Stimulated activated CD4-positive, alpha-beta T cell treated with anti-CD3 and anti-CD28 coated beads, Interleukin-1b, Interleukin-23, amount 100 ng/mL, for 24 hours (primary cell): ENCODE results near the gene MAML2.

ENCODE experiments used
- DNase-seq, 4 experiments: peaks; one replicate each; pipeline ENCODE4 v3.0.0-alpha.2; 2020; ENCODE audit warnings: low read depth in 4 of 4, low spot score in 1 of 4

The MAML2 gene

GRCh38 chr11:96318850-96319249 lies 24.1 kb downstream of the MAML2 start:
- no peak for DNase-seq

GRCh38 chr11:96318399-96318798 lies 24.6 kb downstream of the MAML2 start:
- DNase-seq, result no peak

GRCh38 chr11:96317985-96318384 lies 25.0 kb downstream of the MAML2 start:
- no peak for DNase-seq

GRCh38 chr11:96317571-96317970 lies 25.4 kb downstream of the MAML2 start:
- DNase-seq, result no peak

GRCh38 chr11:96316869-96317268 lies 26.1 kb downstream of the MAML2 start:
- no peak for DNase-seq

GRCh38 chr11:96315476-96315875 lies 27.5 kb downstream of the MAML2 start:
- DNase-seq, result no peak

GRCh38 chr11:96314326-96315020 lies 28.5 kb downstream of the MAML2 start:
- DNase-seq, result no peak

GRCh38 chr11:96313163-96313562 lies 29.8 kb downstream of the MAML2 start:
- DNase-seq, result no peak

- DNase-seq, result no peak
Measured at GRCh38 chr11:96311120-96311568, 31.9 kb downstream of the MAML2 start.

GRCh38 chr11:96310236-96310635 lies 32.8 kb downstream of the MAML2 start:
- DNase-seq, result no peak

- DNase-seq, result no peak
Measured at GRCh38 chr11:96309643-96310017, 33.4 kb downstream of the MAML2 start.

GRCh38 chr11:96309016-96309642 lies 33.9 kb downstream of the MAML2 start:
- no peak for DNase-seq

- no peak for DNase-seq
Measured at GRCh38 chr11:96307776-96308140, 35.2 kb downstream of the MAML2 start.

GRCh38 chr11:96306933-96307775 lies 35.8 kb downstream of the MAML2 start:
- DNase-seq, result no peak

GRCh38 chr11:96306600-96306932 lies 36.4 kb downstream of the MAML2 start:
- no peak for DNase-seq

GRCh38 chr11:96306071-96306470 lies 36.9 kb downstream of the MAML2 start:
- no peak for DNase-seq

GRCh38 chr11:96303980-96304379 lies 39.0 kb downstream of the MAML2 start:
- DNase-seq, result no peak

GRCh38 chr11:96303064-96303463 lies 39.9 kb downstream of the MAML2 start:
- no peak for DNase-seq

- DNase-seq, result no peak
Measured at GRCh38 chr11:96301818-96302217, 41.2 kb downstream of the MAML2 start.

- no peak for DNase-seq
Measured at GRCh38 chr11:96299155-96299888, 43.7 kb downstream of the MAML2 start.

- no peak for DNase-seq
Measured at GRCh38 chr11:96295369-96295768, 47.6 kb downstream of the MAML2 start.

GRCh38 chr11:96294289-96294688 lies 48.7 kb downstream of the MAML2 start:
- no peak for DNase-seq
